ENCODE data around the gene SERPINB8.

The SERPINB8 gene

DNA sequence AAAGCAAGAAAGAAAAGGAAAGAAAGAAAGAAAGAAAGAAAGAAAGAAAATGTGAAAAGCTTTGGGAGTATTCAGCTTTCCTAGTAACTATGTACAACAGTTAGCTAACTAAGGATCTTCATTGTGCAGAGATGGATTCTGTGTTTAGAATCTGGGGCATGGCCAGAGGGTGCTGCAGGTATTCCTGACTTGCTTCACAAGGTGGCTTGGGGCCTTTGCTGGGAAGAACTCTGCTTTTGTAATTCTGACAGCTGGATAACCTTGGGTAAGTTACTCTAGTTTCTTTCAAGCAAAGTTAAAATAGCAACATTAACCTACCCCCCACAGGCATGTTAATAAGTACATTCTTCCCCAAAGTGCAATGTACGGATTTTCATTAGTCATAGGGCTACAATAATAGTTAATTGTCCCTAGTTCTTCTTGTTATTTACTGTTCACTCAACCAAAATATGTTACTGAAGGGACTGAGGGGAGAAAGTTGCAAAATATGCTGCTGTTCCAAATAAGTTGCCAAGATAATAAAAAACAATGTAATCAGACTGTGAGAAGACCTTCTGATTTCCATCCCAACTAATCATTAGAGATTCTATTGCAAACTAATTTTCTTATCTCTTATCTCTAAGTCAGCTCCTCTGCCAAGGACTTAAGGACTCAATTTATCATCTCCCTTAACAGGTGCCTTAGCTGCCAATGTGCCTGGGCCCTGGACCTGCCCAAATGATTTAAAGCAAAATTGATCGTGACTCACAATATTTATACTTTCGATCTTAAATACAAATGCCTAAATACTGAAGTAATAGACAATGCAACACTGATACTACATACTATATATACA lies 50.3 kb downstream of the SERPINB8 start:
- DNase-seq = no peak

DNA sequence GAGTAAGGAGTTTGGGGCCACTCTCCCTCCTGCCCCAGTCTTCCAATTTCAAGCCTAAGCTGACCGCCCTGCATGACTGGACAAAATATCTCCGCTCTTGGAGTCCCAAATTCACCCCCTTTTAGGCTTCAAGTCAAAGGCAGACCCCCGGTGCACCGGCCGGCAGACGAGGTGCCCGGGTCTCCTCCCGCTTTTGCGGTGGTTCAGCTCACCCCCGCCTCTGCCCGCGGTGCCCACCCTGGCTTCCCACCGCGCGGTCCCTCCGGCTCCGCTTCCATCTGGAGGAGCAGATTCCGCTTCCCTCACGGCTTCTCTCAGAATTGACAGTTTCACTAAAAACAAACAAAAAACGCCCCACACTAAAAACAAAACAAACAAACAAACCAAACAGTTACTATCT lies 56.5 kb downstream of the SERPINB8 start:
- DNase-seq = no peak

DNA sequence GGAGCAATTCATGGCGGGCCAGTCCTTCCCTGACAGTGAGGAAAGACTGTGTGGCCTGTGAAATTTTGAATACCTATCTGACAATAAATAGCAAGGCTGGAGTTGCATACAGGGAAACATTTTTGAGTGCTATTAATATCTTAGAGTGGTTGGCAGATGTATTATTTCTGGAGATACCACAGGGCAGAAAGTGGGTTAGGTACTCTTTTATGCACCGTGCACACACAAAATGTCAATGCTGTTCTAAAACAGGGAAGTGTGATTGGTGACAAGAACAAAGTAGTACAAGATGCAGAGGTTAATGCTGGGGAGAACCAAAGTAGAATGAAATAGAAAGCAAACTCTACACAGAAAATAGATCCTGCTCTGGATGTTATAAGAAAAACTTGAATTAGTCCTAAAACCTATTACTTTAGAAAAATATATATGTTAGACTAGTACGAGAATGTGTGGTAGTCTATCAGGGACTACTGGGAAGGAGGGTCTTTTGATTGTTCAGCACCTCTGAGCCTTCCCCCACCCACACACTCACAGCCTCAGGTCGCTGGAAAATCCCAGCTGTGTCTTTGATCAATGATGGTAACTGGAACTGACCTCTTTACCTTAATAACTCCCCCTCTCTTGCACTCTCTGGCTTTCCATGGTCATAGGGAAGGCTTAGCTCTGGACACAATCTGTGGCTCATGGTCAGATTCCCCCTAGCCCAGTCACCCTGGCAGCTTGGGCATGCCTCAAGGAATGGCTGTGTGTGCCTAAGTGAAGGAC lies 58.2 kb downstream of the SERPINB8 start:
- DNase-seq = no peak

DNA sequence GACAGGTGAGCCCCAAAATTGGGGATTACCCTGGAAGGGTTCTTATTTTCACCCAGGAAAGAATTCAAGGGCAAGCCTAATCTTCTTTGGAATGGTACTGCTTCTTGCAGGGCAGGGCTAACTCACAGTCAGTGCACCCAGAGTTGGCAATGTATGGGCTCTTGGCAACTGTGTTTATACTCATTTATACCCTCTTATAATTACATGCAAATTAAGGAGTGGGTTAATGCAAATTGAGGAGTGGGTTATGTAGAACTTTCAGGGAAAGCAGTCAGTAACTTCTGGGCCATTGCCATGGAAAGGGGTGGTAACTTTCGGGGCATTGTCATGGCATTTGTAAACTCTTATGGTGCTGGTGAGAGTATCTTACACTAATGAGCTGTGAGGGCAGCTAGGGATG lies 59.2 kb downstream of the SERPINB8 start:
- DNase-seq = no peak

DNA sequence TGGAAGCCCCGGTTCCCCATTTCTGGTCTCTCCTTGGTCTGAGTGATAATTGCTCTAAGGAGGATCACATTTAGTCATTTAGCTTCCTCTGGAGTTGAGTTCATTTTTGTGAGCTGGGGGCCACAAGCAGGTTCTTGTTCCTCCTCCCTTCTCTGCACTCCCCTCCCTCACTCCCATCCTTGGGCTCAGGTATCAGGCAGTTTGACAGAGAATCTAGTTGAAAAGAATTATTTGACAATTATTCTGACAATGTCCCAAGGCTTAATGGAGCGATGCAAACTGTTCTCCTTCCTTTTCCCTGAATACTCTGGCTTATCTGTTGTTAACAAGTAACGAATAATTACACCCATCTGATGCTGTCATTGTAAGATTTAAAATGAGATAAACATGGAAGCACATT lies 61.5 kb downstream of the SERPINB8 start:
- no peak for DNase-seq

DNA sequence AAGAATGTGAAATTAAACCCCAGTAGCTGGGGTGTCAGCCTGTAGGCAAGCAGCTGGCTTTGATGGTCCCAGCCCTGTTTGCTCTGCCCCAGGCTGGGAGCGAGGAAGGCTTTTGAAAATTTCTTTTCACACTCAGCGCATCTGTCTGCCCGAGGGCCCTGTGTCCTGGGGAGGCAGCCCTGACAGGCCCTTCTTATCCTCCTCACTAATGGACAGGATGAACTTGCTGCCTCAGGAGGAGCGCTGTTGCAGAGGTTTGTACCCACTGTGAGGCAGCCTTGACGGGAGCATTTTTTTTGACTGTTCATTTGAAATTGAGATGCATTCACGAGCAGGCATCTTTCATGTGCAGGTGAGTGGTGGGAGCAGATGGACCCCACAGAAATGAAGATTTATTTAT lies 62.4 kb downstream of the SERPINB8 start:
- peak; percentile 74 for DNase-seq

DNA sequence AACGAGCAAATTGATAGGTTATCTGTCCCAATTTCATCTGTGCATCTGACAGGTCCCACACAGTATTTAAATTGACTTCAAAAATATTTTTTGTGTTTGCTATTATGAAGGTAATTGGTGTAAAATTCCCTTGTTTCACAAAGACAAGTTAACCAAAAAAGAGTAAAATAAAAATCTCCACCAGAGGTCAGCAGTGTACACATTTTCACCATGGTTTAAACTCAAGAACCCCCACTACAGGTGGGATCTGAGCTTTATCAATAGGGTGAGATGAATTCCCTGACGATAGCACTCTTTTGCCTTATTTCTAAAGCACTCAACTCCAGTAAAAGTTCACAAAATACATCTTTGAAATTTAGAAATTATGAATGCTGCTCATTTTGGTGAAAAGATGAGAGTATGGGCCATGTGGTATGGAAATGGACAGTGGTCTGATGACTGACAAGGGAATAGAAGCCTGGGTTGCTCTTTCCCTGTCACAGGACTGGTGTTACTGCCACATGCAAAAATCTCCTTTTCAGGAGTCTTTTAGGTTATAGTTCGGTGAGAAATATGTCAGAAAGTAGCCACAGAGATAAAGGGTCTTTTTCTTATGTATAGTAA lies 68.0 kb downstream of the SERPINB8 start:
- DNase-seq = peak; percentile 81

All from NCI-H146 (cell line).